HL-60 (cell line): ENCODE measurements around the gene DTL.

ENCODE experiments used
- DNase-seq, 2 experiments: peaks; one replicate each; pipeline ENCODE4 v3.0.0-alpha.2; 2010 to 2020; ENCODE audit warnings: low read depth in 1 of 2, low spot score in 1 of 2
- H3K27ac ChIP-seq: fragments of 250-450 bp; sonication (Bioruptor Pico); replicated peaks from 2 replicates; pipeline ENCODE4 v1.5.1; 2020; ENCODE audit warnings: mild to moderate bottlenecking, moderate library complexity
- H3K27me3 ChIP-seq: fragments of 250-450 bp; sonication (Bioruptor Pico); 2 replicates; pipeline ENCODE4 v1.5.1; 2021; ENCODE audit warnings: mild to moderate bottlenecking, moderate library complexity; ENCODE audit not compliant: insufficient read depth, poor library complexity, severe bottlenecking
- H3K4me3 ChIP-seq: replicated peaks from 2 replicates; pipeline ENCODE4 v1.5.1; 2011; ENCODE audit warnings: mild to moderate bottlenecking, control low read depth, low read length; ENCODE audit not compliant: insufficient read depth
- CTCF ChIP-seq: IDR thresholded peaks from one replicate; pipeline ENCODE4 v1.5.1; 2011; ENCODE audit warnings: low read length, control low read depth, inconsistent platforms; ENCODE audit not compliant: insufficient read depth
- GABPA ChIP-seq: IDR thresholded peaks from 2 replicates; pipeline ENCODE4 v1.6.1; 2012; ENCODE audit warnings: low read depth
- POLR2AphosphoS5 ChIP-seq: IDR thresholded peaks from 2 replicates; pipeline ENCODE4 v1.6.1; 2012; ENCODE audit warnings: low read depth
- REST ChIP-seq: IDR thresholded peaks from 2 replicates; pipeline ENCODE4 v1.6.1; 2012; ENCODE audit warnings: low read depth; ENCODE audit not compliant: insufficient replicate concordance
- SPI1 ChIP-seq: IDR thresholded peaks from 2 replicates; pipeline ENCODE4 v1.6.1; 2012; ENCODE audit warnings: low read depth, mild to moderate bottlenecking, borderline replicate concordance

The DTL gene

DNA sequence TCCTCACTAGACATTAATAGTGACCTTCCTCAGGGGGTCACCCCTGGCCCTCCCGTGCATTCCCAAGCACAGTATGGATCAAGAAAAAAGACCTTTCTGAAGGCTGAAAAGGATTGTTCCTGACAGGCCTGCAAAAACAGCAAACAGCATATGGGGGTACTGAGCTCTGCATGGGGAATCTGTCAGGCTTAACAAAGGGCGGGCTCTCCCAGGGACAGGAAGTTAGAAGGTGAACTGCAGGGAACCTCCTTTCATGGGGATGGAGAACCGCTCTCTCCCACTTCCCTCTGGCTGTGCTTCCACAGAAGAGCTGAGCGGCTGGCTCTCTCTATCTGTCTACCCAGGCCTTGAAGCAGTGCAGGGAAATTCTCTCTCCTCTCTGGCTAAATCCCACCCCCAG, 91.7 kb downstream of the DTL start:
- no peak for TF ChIP-seq CTCF
- no peak for TF ChIP-seq SPI1
- TF ChIP-seq POLR2AphosphoS5, result no peak
- TF ChIP-seq REST, result no peak
- TF ChIP-seq GABPA, result no peak
- H3K27me3 ChIP-seq, result no peaks in the 10 kb centered on the region
- no peak overlapping the region for H3K4me3 ChIP-seq
- no peak for DNase-seq
- H3K27ac ChIP-seq, result no peak overlapping the region

DNA sequence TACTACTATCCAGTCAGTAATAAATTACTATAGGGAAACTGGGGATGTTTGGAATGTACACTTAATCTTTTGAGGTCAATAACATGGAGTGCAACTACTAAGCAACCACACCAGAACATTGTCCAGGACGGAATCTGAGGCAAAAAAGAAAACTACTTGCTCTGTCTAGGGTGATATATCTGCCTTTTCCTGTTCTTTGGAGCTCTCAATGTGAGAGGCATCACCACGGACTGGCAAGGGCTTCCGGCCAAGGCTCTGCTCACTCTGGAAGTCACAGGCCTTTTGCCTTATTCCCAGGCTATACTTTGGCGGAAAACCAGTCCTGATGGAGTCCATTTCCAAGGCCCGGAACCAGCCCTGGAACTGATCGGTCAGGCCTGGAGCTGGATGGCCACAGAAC, 94.2 kb downstream of the DTL start:
- Histone ChIP-seq H3K27ac (no peak overlapping the region), H3K4me3 (no peak overlapping the region), H3K27me3 (no peaks in the 10 kb centered on the region)
- no peak for DNase-seq
- TF ChIP-seq POLR2AphosphoS5, result no peak
- no peak for TF ChIP-seq GABPA
- TF ChIP-seq CTCF, result no peak
- no peak for TF ChIP-seq REST
- TF ChIP-seq SPI1, result no peak

DNA sequence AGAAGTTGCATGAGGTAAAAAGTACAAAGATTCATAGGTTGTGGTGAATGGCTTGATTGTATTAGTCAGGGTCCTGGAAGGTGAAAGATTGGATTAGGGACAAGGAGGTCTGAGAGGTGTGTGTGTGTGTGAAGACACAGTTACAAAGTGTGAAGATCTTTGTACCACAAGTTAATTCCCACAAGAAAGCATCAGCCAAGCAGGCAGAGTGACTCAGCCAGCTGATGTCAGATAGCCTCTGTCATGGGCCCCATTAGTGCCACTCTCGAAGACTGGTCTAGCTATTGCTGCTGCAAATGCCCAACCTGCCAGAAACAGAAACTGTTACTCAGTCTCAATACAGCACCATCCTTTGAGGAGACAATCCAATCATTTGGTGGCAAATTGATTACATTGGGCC, 96.5 kb downstream of the DTL start:
- Histone ChIP-seq H3K27ac (no peak overlapping the region), H3K4me3 (no peak overlapping the region), H3K27me3 (no peaks in the 10 kb centered on the region)
- TF ChIP-seq REST (no peak), POLR2AphosphoS5 (no peak), GABPA (no peak), SPI1 (no peak), CTCF (no peak)
- no peak for DNase-seq
